SK-N-SH (cell line): Measurements from ENCODE around the gene SPSB4. TPM values are rescaled to one million over a fixed set of nuclear protein-coding genes. Genes with fewer than 3 reads are reported as not detected.

Experiments
- CTCF ChIA-PET: fragments of 300-600, 350-600 bp; formaldehyde crosslinking; extraction: SDS; loops from one replicate; lab custom pipeline; 2021; lab: Yijun Ruan, JAX
- POLR2A ChIA-PET: fragments of 350-600 bp; sonication (Branson Sonifier 250); formaldehyde crosslinking; extraction: SDS; loops from one replicate; lab custom pipeline; 2020; ENCODE audit warnings: antibody characterized with exemption, inconsistent platforms; lab: Yijun Ruan, JAX
- DNase-seq: peaks from one replicate; pipeline ENCODE4 v3.0.0; 2012
- H2AFZ ChIP-seq: fragments of 200-600 bp; sonication (generic); 2 replicates; pipeline ENCODE4 v1.8.1; 2016; ENCODE audit warnings: antibody characterized with exemption, mild to moderate bottlenecking, low read depth
- H3F3A ChIP-seq: fragments of 200-600 bp; sonication (generic); replicated peaks from 2 replicates; pipeline ENCODE3; 2016; ENCODE audit warnings: antibody characterized with exemption, mild to moderate bottlenecking; ENCODE audit not compliant: insufficient read depth
- H3K27ac ChIP-seq, 2 experiments: fragments of 200-500 bp in 1 of 2; fragments of 200-600 bp in 1 of 2; sonication (Bioruptor generic) in 1 of 2; sonication (generic), shearing (Covaris generic) in 1 of 2; 2 replicates each; pipeline versions ENCODE4 v1.5.1 to v1.6.1; 2014 to 2016; ENCODE audit warnings: low read depth in 2 of 2, inconsistent platforms in 1 of 2, low read length in 1 of 2, mild to moderate bottlenecking in 1 of 2, mixed read lengths in 1 of 2
- H3K27me3 ChIP-seq: fragments of 200-600 bp; sonication (generic), shearing (Covaris generic); 2 replicates; pipeline ENCODE4 v1.6.1; 2016; ENCODE audit warnings: mixed run types; ENCODE audit not compliant: insufficient read depth
- H3K36me3 ChIP-seq, 2 experiments: fragments of 200-500 bp in 1 of 2; fragments of 200-600 bp in 1 of 2; sonication (Bioruptor generic) in 1 of 2; sonication (generic) in 1 of 2; replicated peaks in 1 of 2; 2 replicates each; pipeline versions ENCODE3 to v1.5.1; 2014 to 2016; ENCODE audit warnings: low read length in 1 of 2, mild to moderate bottlenecking in 1 of 2; ENCODE audit not compliant: insufficient read depth in 2 of 2, control insufficient read depth in 1 of 2
- H3K4me1 ChIP-seq, 2 experiments: fragments of 200-500 bp in 1 of 2; fragments of 200-600 bp in 1 of 2; sonication (Bioruptor generic) in 1 of 2; sonication (generic), shearing (Covaris generic) in 1 of 2; 2 replicates each; pipeline versions ENCODE4 v1.5.1 to v1.6.1; 2014 to 2016; ENCODE audit warnings: low read depth in 1 of 2, low read length in 1 of 2, mixed run types in 1 of 2; ENCODE audit not compliant: insufficient read depth in 2 of 2, control insufficient read depth in 1 of 2
- H3K4me2 ChIP-seq: fragments of 200-600 bp; sonication (generic), shearing (Covaris generic); 2 replicates; pipeline ENCODE4 v1.6.1; 2017; ENCODE audit warnings: mixed run types
- H3K4me3 ChIP-seq, 2 experiments: fragments of 200-500 bp in 1 of 2; fragments of 200-600 bp in 1 of 2; sonication (Bioruptor generic) in 1 of 2; sonication (generic), shearing (Covaris generic) in 1 of 2; 2 replicates each; pipeline versions ENCODE4 v1.5.1 to v1.8.1; 2014 to 2016; ENCODE audit warnings: low read depth in 2 of 2, inconsistent platforms in 1 of 2, low read length in 1 of 2, mild to moderate bottlenecking in 1 of 2, mixed read lengths in 1 of 2, moderate library complexity in 1 of 2
- H3K79me2 ChIP-seq: fragments of 200-600 bp; sonication (generic); 2 replicates; pipeline ENCODE4 v1.8.1; 2017; ENCODE audit warnings: mild to moderate bottlenecking; ENCODE audit not compliant: insufficient read depth
- H3K9ac ChIP-seq: fragments of 200-600 bp; sonication (generic); 2 replicates; pipeline ENCODE4 v1.6.1; 2017; ENCODE audit warnings: mixed run types
- H3K9me2 ChIP-seq: fragments of 200-600 bp; sonication (generic); 2 replicates; pipeline ENCODE4 v1.6.1; 2017; ENCODE audit warnings: mixed run types
- H3K9me3 ChIP-seq: fragments of 200-600 bp; sonication (generic); 2 replicates; pipeline ENCODE4 v1.6.1; 2017; ENCODE audit warnings: mixed run types, mild to moderate bottlenecking, moderate library complexity
- H4K20me1 ChIP-seq: fragments of 200-600 bp; sonication (generic); 2 replicates; pipeline ENCODE4 v1.6.1; 2017; ENCODE audit warnings: mild to moderate bottlenecking, mixed run types; ENCODE audit not compliant: insufficient read depth
- EZH2phosphoT487 ChIP-seq: fragments of 200-600 bp; sonication (generic); IDR thresholded peaks from 2 replicates; pipeline ENCODE4 v1.6.1; 2017; ENCODE audit warnings: low read depth, mixed run types, mild to moderate bottlenecking, antibody characterized with exemption, moderate library complexity, borderline replicate concordance
- GATA2 ChIP-seq: sonication (generic); formaldehyde crosslinking; IDR thresholded peaks from 2 replicates; pipeline ENCODE4 v1.5.0; 2020; ENCODE audit warnings: mild to moderate bottlenecking, missing genetic modification reagents
- IRF3 ChIP-seq: fragments of 150-350 bp; IDR thresholded peaks from 2 replicates; pipeline ENCODE4 v1.6.1; 2016; ENCODE audit warnings: mild to moderate bottlenecking, low read depth, low read length
- MEF2A ChIP-seq: IDR thresholded peaks from 2 replicates; pipeline ENCODE4 v1.4.0; 2012; ENCODE audit warnings: low read depth, borderline replicate concordance
- PBX3 ChIP-seq: IDR thresholded peaks from 2 replicates; pipeline ENCODE4; 2012
- POLR2AphosphoS5 ChIP-seq: IDR thresholded peaks from 2 replicates; pipeline ENCODE4 v1.6.1; 2012; ENCODE audit warnings: low read depth, low read length
- REST ChIP-seq: IDR thresholded peaks from 2 replicates; pipeline ENCODE4 v1.6.1; 2012; ENCODE audit warnings: mild to moderate bottlenecking, low read depth, low read length, moderate library complexity
- RXRA ChIP-seq: IDR thresholded peaks from 2 replicates; pipeline ENCODE4 v1.4.0; 2012; ENCODE audit warnings: low read depth, mild to moderate bottlenecking, borderline replicate concordance
- SMC3 ChIP-seq: IDR thresholded peaks from 2 replicates; pipeline ENCODE4 v1.6.1; 2012; ENCODE audit warnings: low read depth, low read length, improper control_type of control experiment
- TCF12 ChIP-seq: IDR thresholded peaks from 2 replicates; pipeline ENCODE4 v1.4.0; 2012
- TEAD4 ChIP-seq: IDR thresholded peaks from 2 replicates; pipeline ENCODE4 v1.4.0; 2012; ENCODE audit warnings: mild to moderate bottlenecking, borderline replicate concordance; ENCODE audit not compliant: insufficient read depth
- YY1 ChIP-seq: IDR thresholded peaks from 2 replicates; pipeline ENCODE4 v1.4.0; 2012; ENCODE audit warnings: low read depth, mild to moderate bottlenecking
- ZBTB33 ChIP-seq: IDR thresholded peaks from 2 replicates; pipeline ENCODE4 v1.4.0; 2012; ENCODE audit warnings: low read depth, borderline replicate concordance
- WGBS: methylation state at CpG from one replicate; pipeline ENCODE4 v1.1.6; 2017; ENCODE audit warnings: low lambda C conversion rate; 5-methylcytosine and 5-hydroxymethylcytosine counted together
- polyA plus RNA-seq, 3 experiments: library from polyadenylated mRNA; depleted of rRNA; stranded (reverse); fragments of >200 nt; gene quantifications; 2 replicates each; pipeline ENCODE4 v1.2.3, GENCODE V29; 2012

SPSB4 gene
- polyA plus RNA-seq, 1 of the 3 experiments (the other 2 are of a cell fraction) = 0.10 TPM

GRCh38 chr3:141095546-141095937 is 44.4 kb downstream of the SPSB4 start:
- ChIA-PET CTCF (interaction anchor here (0.9 to 3.9 kb wide), 6 partner anchors 9 to 96 kb away, joined by 3 to 24 read pairs (median 7); partner anchors contain the start of gene SPSB4), POLR2A (no interaction called here)
- no peak overlapping the region for H3K4me3 ChIP-seq
- no peaks in the 10 kb centered on the region for H3F3A ChIP-seq
- TF ChIP-seq POLR2AphosphoS5 = no peak
- no peak for TF ChIP-seq PBX3
- no peak for TF ChIP-seq TCF12
- TF ChIP-seq REST = no peak
- TF ChIP-seq TEAD4 = no peak
- TF ChIP-seq EZH2phosphoT487 = no peak
- TF ChIP-seq SMC3 = no peak
- no peak for TF ChIP-seq YY1
- TF ChIP-seq RXRA = no peak
- TF ChIP-seq MEF2A = no peak
- no peak for TF ChIP-seq GATA2 (CRISPR knock-in tag)
- TF ChIP-seq ZBTB33 = no peak
- TF ChIP-seq IRF3 = no peak
- no peaks in the 10 kb centered on the region for H3K9me2 ChIP-seq
- DNase-seq = no peak
- no peaks in the 10 kb centered on the region for H4K20me1 ChIP-seq
- H3K9me3 ChIP-seq = no peaks in the 10 kb centered on the region
- H3K27ac ChIP-seq = no peak overlapping the region
- no peaks in the 10 kb centered on the region for H3K36me3 ChIP-seq
- peaks cover 0 to 47% of the 10 kb centered on the region in 2 experiments; a peak in 3 of 4 replicates for H3K4me1 ChIP-seq
- WGBS = 56% methylated on average over 1 of the region's 1 CpG
- H2AFZ ChIP-seq = no peak overlapping the region
- H3K27me3 ChIP-seq = no peaks in the 10 kb centered on the region
- H3K4me2 ChIP-seq = no peak overlapping the region
- no peak overlapping the region for H3K9ac ChIP-seq
- H3K79me2 ChIP-seq = no peaks in the 10 kb centered on the region
